ENCODE results near the gene RPP40. TPM values are rescaled to one million over a fixed set of nuclear protein-coding genes. Genes with fewer than 3 reads are reported as not detected.

RPP40 gene
- total RNA-seq, 2 donors from 2014 or later: 8.4 to 9.0 TPM

- no CpG with 5 or more reads among the region's 2 CpGs for WGBS, 2 experiments (ENCODE audit: insufficient coverage in 1 of 2, insufficient read length in 1 of 2)
- H3K9ac ChIP-seq (ENCODE audit: extremely low read depth, low read length, poor library complexity, severe bottlenecking): no peak overlapping the region
- H3K27ac ChIP-seq (ENCODE audit: low read depth, low read length): no peak overlapping the region
- H3K27me3 ChIP-seq (ENCODE audit: control insufficient read depth, insufficient read depth, low read length, poor library complexity, severe bottlenecking): no peaks in the 10 kb centered on the region
- no peaks in the 10 kb centered on the region for H3K36me3 Mint-ChIP-seq (ENCODE audit: low read depth)
- H3K4me3 Mint-ChIP-seq: no peak overlapping the region
- H3K9me3 ChIP-seq (ENCODE audit: control insufficient read depth, low read length): no peaks in the 10 kb centered on the region
- no peaks in the 10 kb centered on the region for H3K36me3 ChIP-seq (ENCODE audit: control insufficient read depth, insufficient read depth, low read length)
- H3K27ac Mint-ChIP-seq: no peak overlapping the region
- TF ChIP-seq CTCF (conservative IDR thresholded peaks at IDR 0.05): no peak
- no peak overlapping the region for H3K4me3 ChIP-seq (ENCODE audit: low read length)
- DNase-seq: no peak
- no peaks in the 10 kb centered on the region for H3K4me1 Mint-ChIP-seq
- H3K27me3 Mint-ChIP-seq (ENCODE audit: insufficient read depth): peaks cover 16% of the 10 kb centered on the region
- no peaks in the 10 kb centered on the region for H3K9me3 Mint-ChIP-seq
- H3K4me1 ChIP-seq (ENCODE audit: control insufficient read depth, insufficient read depth, low read length): no peaks in the 10 kb centered on the region
Measured at GRCh38 chr6:5012519-5012918, 8.7 kb upstream of the RPP40 start.

- Histone ChIP-seq H3K27me3 (ENCODE audit: control insufficient read depth, insufficient read depth, low read length, poor library complexity, severe bottlenecking) (no peaks in the 10 kb centered on the region), H3K27ac (ENCODE audit: low read depth, low read length) (no peak overlapping the region), H3K4me1 (ENCODE audit: control insufficient read depth, insufficient read depth, low read length) (no peaks in the 10 kb centered on the region), H3K9ac (ENCODE audit: extremely low read depth, low read length, poor library complexity, severe bottlenecking) (no peak overlapping the region), H3K4me3 (ENCODE audit: low read length) (no peak overlapping the region), H3K36me3 (ENCODE audit: control insufficient read depth, insufficient read depth, low read length) (no peaks in the 10 kb centered on the region), H3K9me3 (ENCODE audit: control insufficient read depth, low read length) (no peaks in the 10 kb centered on the region)
- Mint-ChIP-seq H3K27me3 (ENCODE audit: insufficient read depth) (peaks cover 9% of the 10 kb centered on the region), H3K27ac (no peak overlapping the region), H3K4me1 (no peaks in the 10 kb centered on the region), H3K4me3 (no peak overlapping the region), H3K9me3 (no peaks in the 10 kb centered on the region), H3K36me3 (ENCODE audit: low read depth) (no peaks in the 10 kb centered on the region)
- no peak for TF ChIP-seq CTCF (conservative IDR thresholded peaks at IDR 0.05)
- 89 to 92% methylated on average over 7 to 12 of the region's 12 CpGs for WGBS, 2 experiments (ENCODE audit: insufficient coverage in 1 of 2, insufficient read length in 1 of 2)
- DNase-seq: no peak
Measured at GRCh38 chr6:5011346-5011745, 7.5 kb upstream of the RPP40 start.

DNA sequence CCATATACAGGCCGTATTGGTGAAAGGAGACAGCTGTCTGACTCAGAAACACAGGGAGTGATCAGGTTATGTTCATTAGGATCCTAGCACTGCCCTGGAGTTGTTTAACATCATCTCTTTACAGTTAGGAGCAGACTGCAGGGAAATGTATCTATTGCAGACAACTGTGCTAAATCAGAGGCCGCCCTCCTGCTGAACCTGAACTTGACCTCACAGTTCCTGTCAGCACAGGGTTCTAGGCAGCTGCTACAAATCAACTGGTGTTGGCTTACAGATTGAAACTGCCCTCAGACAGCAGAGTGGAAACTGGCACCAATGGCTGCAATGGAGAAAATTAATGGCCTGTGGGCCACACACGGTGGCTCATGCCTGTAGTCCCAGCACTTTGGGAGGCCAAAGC, 3.7 kb upstream of the RPP40 start:
- H3K4me3 Mint-ChIP-seq: no peak overlapping the region
- H3K9me3 Mint-ChIP-seq: no peaks in the 10 kb centered on the region
- Histone ChIP-seq H3K27me3 (ENCODE audit: control insufficient read depth, insufficient read depth, low read length, poor library complexity, severe bottlenecking) (no peaks in the 10 kb centered on the region), H3K36me3 (ENCODE audit: control insufficient read depth, insufficient read depth, low read length) (no peaks in the 10 kb centered on the region), H3K27ac (ENCODE audit: low read depth, low read length) (no peak overlapping the region), H3K4me1 (ENCODE audit: control insufficient read depth, insufficient read depth, low read length) (no peaks in the 10 kb centered on the region), H3K9me3 (ENCODE audit: control insufficient read depth, low read length) (no peaks in the 10 kb centered on the region), H3K9ac (ENCODE audit: extremely low read depth, low read length, poor library complexity, severe bottlenecking) (no peak overlapping the region), H3K4me3 (ENCODE audit: low read length) (no peak overlapping the region)
- DNase-seq: no peak
- WGBS, 2 experiments (ENCODE audit: insufficient coverage in 1 of 2, insufficient read length in 1 of 2): 89 to 96% methylated on average over 3 of the region's 3 CpGs
- H3K27ac Mint-ChIP-seq: no peak overlapping the region
- no peaks in the 10 kb centered on the region for H3K36me3 Mint-ChIP-seq (ENCODE audit: low read depth)
- peaks cover 4% of the 10 kb centered on the region for H3K27me3 Mint-ChIP-seq (ENCODE audit: insufficient read depth)
- peaks cover 3% of the 10 kb centered on the region for H3K4me1 Mint-ChIP-seq
- TF ChIP-seq CTCF (conservative IDR thresholded peaks at IDR 0.05): no peak
